ENCODE measurements around the gene SDF2. TPM values are rescaled to one million over a fixed set of nuclear protein-coding genes. Genes with fewer than 3 reads are reported as not detected.

The SDF2 gene
- total and polyA plus RNA-seq, 9 of the 15 experiments (the other 6 are each of a cell fraction or from before 2014, with no cell fraction given): 41.2 to 132 (median 65.6) TPM

GRCh38 chr17:28707339-28707720, 45.6 kb upstream of the SDF2 start:
- H2AFZ ChIP-seq (ENCODE audit: low read depth, low read length): no peak overlapping the region
- FAIRE-seq: no peak
- H3K27me3 ChIP-seq (ENCODE audit: control insufficient read depth in 2 of 2, insufficient read depth in 2 of 2, low read length in 2 of 2): no peaks in the 10 kb centered on the region
- intact Hi-C loops (cut with micrococcal nuclease) (no loop called here), in situ Hi-C loops (cut with MboI) (no loop called here)
- WGBS (ENCODE audit: insufficient coverage, low coverage, missing lambda C conversion rate): 15% methylated on average over 2 of the region's 2 CpGs
- ATAC-seq: no peak
- no peak overlapping the region for H3K4me3 ChIP-seq
- H3K79me2 ChIP-seq (ENCODE audit: control insufficient read depth, insufficient read depth, low read length): peaks cover 13% of the 10 kb centered on the region
- no peaks in the 10 kb centered on the region for H3K9me1 ChIP-seq (ENCODE audit: control insufficient read depth, insufficient read depth, low read length)
- no peak overlapping the region for H3K4me2 ChIP-seq (ENCODE audit: insufficient read depth, low read length)
- H3K9me3 ChIP-seq (replicated peaks; ENCODE audit: control insufficient read depth, insufficient read depth, low read depth, low read length): 0 out of 2 replicates have a peak, but pooled peaks cover 2% of the 10 kb centered on the region
- DNase-seq (ENCODE audit: extremely low read depth in 1 of 4, low spot score in 3 of 4): no peak
- H4K20me1 ChIP-seq (replicated peaks; ENCODE audit: control insufficient read depth, insufficient read depth, low read length): no peaks in the 10 kb centered on the region
- no peak overlapping the region for H3K27ac ChIP-seq (ENCODE audit: extremely low read depth, low read depth, low read length)
- CTCF ChIA-PET (ENCODE audit: low intra/inter-chr PET ratio): no interaction called here
- no TSS peak for BruUV-seq (replicated peaks)
- peak overlapping the region in 1 of 2 experiments; percentile 40; a peak in 1 of 4 replicates for H3K9ac ChIP-seq (ENCODE audit: insufficient read depth in 1 of 2, low read depth in 2 of 2, low read length in 2 of 2)
- peaks cover 29% of the 10 kb centered on the region; the same call in 2 of the 3 replicates for H3K36me3 ChIP-seq (ENCODE audit: control insufficient read depth, insufficient read depth, low read length)
- H3K4me1 ChIP-seq (replicated peaks in 1 of 2; ENCODE audit: control insufficient read depth in 2 of 2, insufficient read depth in 2 of 2, low read length in 2 of 2): peaks cover 8 to 33% of the 10 kb centered on the region in 2 experiments; a peak in 4 of 5 replicates
- POLR2A ChIA-PET: interaction anchor here (0.5 to 8.7 kb wide), 5 partner anchors 15 to 1265 kb away, joined by 3 to 133 read pairs (median 3); partner anchors contain the start of genes BLTP2, RPL23A, SDF2 and SUPT6H
- TF ChIP-seq CHD7 (IDR thresholded peaks at IDR 0.05; ENCODE audit: low read depth, low read length): no peak
- no peak for TF ChIP-seq HMG20B (CRISPR knock-in tag; IDR thresholded peaks at IDR 0.05)
- no peak for TF ChIP-seq FOXO4 (CRISPR knock-in tag; IDR thresholded peaks at IDR 0.05)
- no peak for TF ChIP-seq ZNF217 (CRISPR knock-in tag; IDR thresholded peaks at IDR 0.05)
- no peak for TF ChIP-seq RBFOX2 (IDR thresholded peaks at IDR 0.05; ENCODE audit: low read depth, low read length)
- TF ChIP-seq NR2F6 (CRISPR knock-in tag; IDR thresholded peaks at IDR 0.05): no peak
- TF ChIP-seq ZNF24 (IDR thresholded peaks at IDR 0.05): peak; percentile 95
- no peak for TF ChIP-seq THRA (IDR thresholded peaks at IDR 0.05)
- TF ChIP-seq CBX3 (IDR thresholded peaks at IDR 0.05; ENCODE audit: borderline replicate concordance in 1 of 2, low read length in 2 of 2): peak in 1 of 2 experiments; percentile 26; a peak in 1 of 3 replicates
